ENCODE data around the gene PTCH2.

PTCH2 gene

DNA sequence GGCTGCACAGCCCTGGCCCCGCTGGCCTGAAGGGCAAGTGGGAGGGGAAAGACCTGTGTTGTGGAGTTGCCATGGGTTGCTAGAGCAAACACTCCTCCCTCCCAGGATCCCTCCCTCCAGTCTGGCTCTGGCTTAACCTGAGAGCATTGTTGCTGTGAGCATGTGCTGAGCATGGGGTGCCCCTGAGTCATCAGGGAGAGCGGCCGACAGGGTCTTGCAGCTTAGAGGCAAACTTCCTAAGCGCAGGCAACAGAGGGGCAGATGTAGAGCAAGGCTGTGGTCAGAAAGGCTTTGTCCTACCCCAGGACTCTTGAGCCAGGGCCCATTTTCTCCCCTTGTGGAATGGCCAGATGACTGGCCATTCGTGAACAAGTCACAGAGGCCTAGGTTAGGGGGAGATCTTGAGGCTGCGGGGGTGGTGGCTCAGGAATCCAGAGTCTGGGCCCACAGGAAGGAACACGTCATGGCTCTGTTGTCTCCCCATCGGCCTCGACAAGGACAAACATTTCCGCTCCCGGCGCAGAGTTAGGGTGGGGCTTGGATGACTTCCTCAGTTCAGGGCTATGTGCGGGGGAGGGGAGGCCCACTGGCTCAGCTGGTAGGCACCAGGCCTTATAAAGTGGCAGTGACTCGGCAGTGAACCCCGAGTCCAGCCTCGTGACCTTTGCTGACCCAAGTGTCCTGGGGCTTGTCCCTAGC is 35.5 kb downstream of the PTCH2 start:
- peak overlapping the region; percentile 89 for H4K8ac ChIP-seq (ENCODE audit: low read length)
- peaks cover 82% of the 10 kb centered on the region for H3K4me1 ChIP-seq (ENCODE audit: control insufficient read depth, insufficient read depth, low read depth, low read length)
- peak overlapping the region; percentile 99 for H2BK5ac ChIP-seq (ENCODE audit: low read depth, low read length, poor library complexity, severe bottlenecking)
- under 1% methylated on average over 13 of the region's 16 CpGs for WGBS
- no peaks in the 10 kb centered on the region for H3K27me3 ChIP-seq (ENCODE audit: control insufficient read depth in 1 of 2, insufficient read depth in 1 of 2, low read length in 2 of 2)
- H4K91ac ChIP-seq (ENCODE audit: low read length), result peak overlapping the region; percentile 100
- peak overlapping the region; percentile 73 for H2BK15ac ChIP-seq (ENCODE audit: low read depth, poor library complexity, severe bottlenecking)
- H2AFZ ChIP-seq (ENCODE audit: low read depth, low read length), result no peak overlapping the region
- H3K4me3 ChIP-seq (ENCODE audit: insufficient read depth in 1 of 2, low read depth in 1 of 2, low read length in 2 of 2), result peak overlapping the region in 1 of 2 experiments; percentile 75
- peaks cover 48 to 52% of the 10 kb centered on the region in 2 experiments for H3K36me3 ChIP-seq (ENCODE audit: control insufficient read depth in 1 of 2, insufficient read depth in 2 of 2, low read depth in 1 of 2, low read length in 2 of 2)
- H3K9ac ChIP-seq (ENCODE audit: low read length), result peak overlapping the region; percentile 97
- H3K9me3 ChIP-seq (ENCODE audit: control insufficient read depth, low read length), result no peaks in the 10 kb centered on the region
- peaks cover 10% of the 10 kb centered on the region for H3K79me1 ChIP-seq (replicated peaks; ENCODE audit: low read length, poor library complexity, severe bottlenecking)
- H3K18ac ChIP-seq (ENCODE audit: low read depth in 1 of 2, low read length in 2 of 2), result peak overlapping the region; percentile 99 to 100
- H2BK120ac ChIP-seq (ENCODE audit: low read depth, low read length), result peak overlapping the region; percentile 100
- H3K23ac ChIP-seq (ENCODE audit: low read length in 2 of 2), result peak overlapping the region in 1 of 2 experiments; percentile 75
- H3K27ac ChIP-seq (ENCODE audit: low read length, poor library complexity, severe bottlenecking), result peak overlapping the region; percentile 100
- peak; percentile 100 for DNase-seq
- H2AK5ac ChIP-seq (ENCODE audit: low read length, severe bottlenecking), result peak overlapping the region; percentile 100
- peak overlapping the region in 1 of 2 experiments; percentile 85 for H3K14ac ChIP-seq (ENCODE audit: low read length in 2 of 2)
- H3K4me2 ChIP-seq (ENCODE audit: low read length, poor library complexity, severe bottlenecking), result peak overlapping the region; percentile 17
- peak overlapping the region; percentile 33 to 97 for H2BK12ac ChIP-seq (ENCODE audit: low read length in 2 of 2)
- H3K4ac ChIP-seq (ENCODE audit: low read depth in 1 of 2, low read length in 2 of 2), result peak overlapping the region; percentile 97 to 99

DNA sequence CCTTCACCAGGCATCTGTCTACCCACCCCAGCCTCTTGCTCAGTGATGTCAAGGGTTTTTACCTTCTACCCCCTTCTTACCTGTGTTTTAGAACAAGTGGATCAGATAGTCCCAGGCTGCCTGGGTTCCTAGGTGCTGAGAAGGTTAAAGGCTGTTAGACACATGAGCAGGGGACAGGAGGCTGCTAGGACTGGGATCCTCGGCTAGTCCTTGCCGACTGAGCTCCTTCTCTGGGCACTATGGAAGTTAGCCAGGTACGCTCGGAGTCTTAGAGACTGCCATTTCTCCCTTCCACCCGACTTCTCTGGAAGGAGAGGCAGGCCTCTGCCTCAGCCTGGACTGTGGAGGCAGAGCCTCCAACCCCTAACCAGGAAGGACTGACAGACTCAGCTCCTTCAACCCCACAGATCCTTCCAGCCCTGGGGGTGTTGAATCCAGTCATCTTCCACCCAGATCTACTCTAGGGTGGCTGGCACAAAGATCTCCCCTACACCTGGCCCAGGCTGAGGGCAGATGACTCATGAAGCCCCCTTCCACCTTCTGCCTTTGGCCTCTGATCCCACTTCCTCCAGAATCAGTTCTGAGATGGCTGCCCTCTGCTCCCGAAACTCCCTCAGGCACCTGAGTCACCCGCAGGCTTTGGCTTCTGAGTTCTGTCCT is 36.2 kb downstream of the PTCH2 start, which contains the start of gene DYNLT4:
Gene DYNLT4 (minus strand): TSS at position 648 of the 660 bp plus-strand sequence. CDS start 683 bp downstream, outside the sequence.
- peak within 1 kb of the TSS; percentile 100 for H3K27ac ChIP-seq (ENCODE audit: low read length, poor library complexity, severe bottlenecking)
- peak within 1 kb of the TSS; percentile 97 to 99 for H3K4ac ChIP-seq (ENCODE audit: low read depth in 1 of 2, low read length in 2 of 2)
- peak within 1 kb of the TSS; percentile 99 to 100 for H3K18ac ChIP-seq (ENCODE audit: low read depth in 1 of 2, low read length in 2 of 2)
- no peaks in the 10 kb centered on the region for H3K9me3 ChIP-seq (ENCODE audit: control insufficient read depth, low read length)
- peak within 1 kb of the TSS in 1 of 2 experiments; percentile 85 for H3K14ac ChIP-seq (ENCODE audit: low read length in 2 of 2)
- H2AFZ ChIP-seq (ENCODE audit: low read depth, low read length), result no peak within 1 kb of the TSS
- no peaks in the 10 kb centered on the region for H3K27me3 ChIP-seq (ENCODE audit: control insufficient read depth in 1 of 2, insufficient read depth in 1 of 2, low read length in 2 of 2)
- H4K91ac ChIP-seq (ENCODE audit: low read length), result peak within 1 kb of the TSS; percentile 100
- peaks cover 7% of the 10 kb centered on the region for H3K79me1 ChIP-seq (replicated peaks; ENCODE audit: low read length, poor library complexity, severe bottlenecking)
- peak within 1 kb of the TSS; percentile 100 for H2BK120ac ChIP-seq (ENCODE audit: low read depth, low read length)
- H3K23ac ChIP-seq (ENCODE audit: low read length in 2 of 2), result peak within 1 kb of the TSS in 1 of 2 experiments; percentile 75
- H3K36me3 ChIP-seq (ENCODE audit: control insufficient read depth in 1 of 2, insufficient read depth in 2 of 2, low read depth in 1 of 2, low read length in 2 of 2), result peaks cover 53 to 55% of the 10 kb centered on the region in 2 experiments
- H3K9ac ChIP-seq (ENCODE audit: low read length), result peak within 1 kb of the TSS; percentile 97
- no peak for DNase-seq
- peak within 1 kb of the TSS; percentile 100 for H2AK5ac ChIP-seq (ENCODE audit: low read length, severe bottlenecking)
- peak within 1 kb of the TSS; percentile 17 for H3K4me2 ChIP-seq (ENCODE audit: low read length, poor library complexity, severe bottlenecking)
- peak within 1 kb of the TSS; percentile 73 for H2BK15ac ChIP-seq (ENCODE audit: low read depth, poor library complexity, severe bottlenecking)
- H2BK12ac ChIP-seq (ENCODE audit: low read length in 2 of 2), result peak within 1 kb of the TSS; percentile 33 to 97
- H3K4me1 ChIP-seq (ENCODE audit: control insufficient read depth, insufficient read depth, low read depth, low read length), result peaks cover 85% of the 10 kb centered on the region
- H2BK5ac ChIP-seq (ENCODE audit: low read depth, low read length, poor library complexity, severe bottlenecking), result peak within 1 kb of the TSS; percentile 99
- peak within 1 kb of the TSS; percentile 89 for H4K8ac ChIP-seq (ENCODE audit: low read length)
- H3K4me3 ChIP-seq (ENCODE audit: insufficient read depth in 1 of 2, low read depth in 1 of 2, low read length in 2 of 2), result peak within 1 kb of the TSS in 1 of 2 experiments; percentile 75
- 72% methylated on average over 6 of the region's 7 CpGs for WGBS

- peak overlapping the region; percentile 85 to 95 for H3K18ac ChIP-seq (ENCODE audit: low read depth in 1 of 2, low read length in 2 of 2)
- H3K36me3 ChIP-seq (ENCODE audit: control insufficient read depth in 1 of 2, insufficient read depth in 2 of 2, low read depth in 1 of 2, low read length in 2 of 2), result peaks cover 53 to 57% of the 10 kb centered on the region in 2 experiments
- 96% methylated on average over 67 of the region's 70 CpGs for WGBS
- H3K4ac ChIP-seq (ENCODE audit: low read depth in 1 of 2, low read length in 2 of 2), result peak overlapping the region; percentile 80 to 97
- H3K79me1 ChIP-seq (replicated peaks; ENCODE audit: low read length, poor library complexity, severe bottlenecking), result peaks cover 7% of the 10 kb centered on the region
- no peak overlapping the region for H2AFZ ChIP-seq (ENCODE audit: low read depth, low read length)
- peak overlapping the region; percentile 58 for H2BK15ac ChIP-seq (ENCODE audit: low read depth, poor library complexity, severe bottlenecking)
- H2BK12ac ChIP-seq (ENCODE audit: low read length in 2 of 2), result peak overlapping the region; percentile 33 to 69
- peak overlapping the region in 1 of 2 experiments; percentile 47 for H3K4me3 ChIP-seq (ENCODE audit: insufficient read depth in 1 of 2, low read depth in 1 of 2, low read length in 2 of 2)
- H4K8ac ChIP-seq (ENCODE audit: low read length), result peak overlapping the region; percentile 89
- DNase-seq, result no peak
- H3K9ac ChIP-seq (ENCODE audit: low read length), result peak overlapping the region; percentile 97
- H3K9me3 ChIP-seq (ENCODE audit: control insufficient read depth, low read length), result no peaks in the 10 kb centered on the region
- peak overlapping the region; percentile 97 for H4K91ac ChIP-seq (ENCODE audit: low read length)
- peak overlapping the region; percentile 70 for H2AK5ac ChIP-seq (ENCODE audit: low read length, severe bottlenecking)
- peak overlapping the region; percentile 100 for H3K27ac ChIP-seq (ENCODE audit: low read length, poor library complexity, severe bottlenecking)
- no peak overlapping the region for H3K4me2 ChIP-seq (ENCODE audit: low read length, poor library complexity, severe bottlenecking)
- no peak overlapping the region for H2BK5ac ChIP-seq (ENCODE audit: low read depth, low read length, poor library complexity, severe bottlenecking)
- H3K14ac ChIP-seq (ENCODE audit: low read length in 2 of 2), result peak overlapping the region in 1 of 2 experiments; percentile 22
- peak overlapping the region; percentile 84 for H2BK120ac ChIP-seq (ENCODE audit: low read depth, low read length)
- no peaks in the 10 kb centered on the region for H3K27me3 ChIP-seq (ENCODE audit: control insufficient read depth in 1 of 2, insufficient read depth in 1 of 2, low read length in 2 of 2)
- H3K4me1 ChIP-seq (ENCODE audit: control insufficient read depth, insufficient read depth, low read depth, low read length), result peaks cover 86% of the 10 kb centered on the region
- no peak overlapping the region for H3K23ac ChIP-seq (ENCODE audit: low read length in 2 of 2)
Observed at GRCh38 chr1:44806025-44806703, 36.9 kb downstream of the PTCH2 start.
